Stimulated activated CD4-positive, alpha-beta T cell treated with anti-CD3 and anti-CD28 coated beads, TNF-alpha, amount 100 ng/mL, for 4 hours (primary cell): ENCODE results near the gene FMO2.
"Not testable (repeated sequence)": the region's sequence is repeated elsewhere in the genome, so short reads cannot be mapped to it uniquely, and the experiment has no call there.

Experiments
- DNase-seq, 3 experiments: peaks; one replicate each; pipeline ENCODE4 v3.0.0-alpha.2; 2020; ENCODE audit warnings: low read depth in 3 of 3

The FMO2 gene

DNA sequence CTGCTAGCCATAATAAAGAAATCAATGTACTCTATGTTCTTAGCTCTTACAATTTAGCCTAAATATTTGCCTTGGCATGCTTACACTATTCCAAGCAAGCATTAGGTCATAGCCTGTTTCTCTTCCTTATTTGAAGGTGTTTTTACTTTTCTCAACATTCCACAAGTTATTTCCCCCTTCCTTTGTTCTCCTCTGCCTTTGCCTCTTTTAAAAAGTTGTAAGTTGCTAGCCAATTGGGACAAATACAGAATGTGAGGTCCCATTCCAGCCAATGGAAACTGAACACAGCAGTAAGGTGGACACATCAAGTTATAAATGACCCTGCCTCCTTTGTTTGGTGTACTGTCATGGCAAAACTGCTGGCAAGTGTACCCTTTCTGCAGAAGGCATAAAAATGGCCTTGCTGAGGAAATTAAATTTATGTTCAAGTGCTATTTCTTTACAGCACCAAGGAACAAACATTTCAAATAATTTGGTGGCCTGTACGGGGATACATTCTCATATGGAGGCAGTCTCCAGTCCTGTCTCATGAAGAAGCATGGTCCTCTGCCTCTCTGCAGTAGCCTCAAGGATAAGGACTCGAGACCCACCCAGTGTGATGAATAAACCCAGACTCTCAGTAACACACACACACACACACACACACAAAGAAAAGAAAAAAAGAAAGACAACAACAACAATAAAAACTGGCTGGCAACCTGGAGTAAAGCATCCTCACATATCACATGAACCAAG lies 34.4 kb downstream of the FMO2 start:
- no peak for DNase-seq

DNA sequence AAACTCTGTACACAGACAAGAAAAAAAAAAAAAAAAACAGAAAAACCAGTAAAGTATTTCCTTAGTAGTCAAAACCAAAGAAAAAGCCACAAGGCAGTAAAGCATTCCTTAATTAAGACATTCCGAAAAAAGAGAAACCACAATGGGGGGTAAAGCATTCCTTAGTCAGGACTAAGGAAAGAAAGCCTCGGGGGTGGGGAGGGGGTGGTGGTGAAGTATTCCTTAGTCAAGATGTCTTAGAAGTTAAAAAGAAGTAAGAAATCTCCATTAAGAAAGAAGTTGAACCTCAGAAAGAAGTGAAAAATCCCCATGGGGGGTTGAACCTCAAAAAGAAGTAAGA lies 35.0 kb downstream of the FMO2 start:
- DNase-seq, result no peak

DNA sequence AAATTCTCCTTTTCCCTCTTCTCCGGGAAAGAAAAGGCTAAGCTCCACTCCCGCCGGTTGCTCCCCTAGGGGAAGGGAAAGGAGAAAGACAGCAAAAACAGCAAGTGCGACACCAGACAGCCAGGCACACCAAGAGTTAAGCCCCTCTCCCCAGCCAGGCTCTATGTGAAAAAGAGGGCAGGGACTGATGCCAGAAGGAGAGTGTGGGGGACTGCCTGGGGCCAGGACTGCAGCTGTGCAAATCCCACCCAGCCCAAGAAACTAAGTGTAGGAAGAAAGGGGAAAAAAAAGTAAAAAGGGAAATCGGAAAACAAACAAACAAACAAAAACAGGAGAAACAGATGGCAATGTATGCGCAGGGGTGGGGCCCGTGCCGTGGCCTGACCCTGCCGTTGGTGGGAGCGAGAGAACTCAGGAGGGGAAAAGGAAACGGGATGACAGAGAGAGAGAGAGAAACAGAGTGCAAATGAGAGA lies 35.5 kb downstream of the FMO2 start:
- DNase-seq, result no peak

DNA sequence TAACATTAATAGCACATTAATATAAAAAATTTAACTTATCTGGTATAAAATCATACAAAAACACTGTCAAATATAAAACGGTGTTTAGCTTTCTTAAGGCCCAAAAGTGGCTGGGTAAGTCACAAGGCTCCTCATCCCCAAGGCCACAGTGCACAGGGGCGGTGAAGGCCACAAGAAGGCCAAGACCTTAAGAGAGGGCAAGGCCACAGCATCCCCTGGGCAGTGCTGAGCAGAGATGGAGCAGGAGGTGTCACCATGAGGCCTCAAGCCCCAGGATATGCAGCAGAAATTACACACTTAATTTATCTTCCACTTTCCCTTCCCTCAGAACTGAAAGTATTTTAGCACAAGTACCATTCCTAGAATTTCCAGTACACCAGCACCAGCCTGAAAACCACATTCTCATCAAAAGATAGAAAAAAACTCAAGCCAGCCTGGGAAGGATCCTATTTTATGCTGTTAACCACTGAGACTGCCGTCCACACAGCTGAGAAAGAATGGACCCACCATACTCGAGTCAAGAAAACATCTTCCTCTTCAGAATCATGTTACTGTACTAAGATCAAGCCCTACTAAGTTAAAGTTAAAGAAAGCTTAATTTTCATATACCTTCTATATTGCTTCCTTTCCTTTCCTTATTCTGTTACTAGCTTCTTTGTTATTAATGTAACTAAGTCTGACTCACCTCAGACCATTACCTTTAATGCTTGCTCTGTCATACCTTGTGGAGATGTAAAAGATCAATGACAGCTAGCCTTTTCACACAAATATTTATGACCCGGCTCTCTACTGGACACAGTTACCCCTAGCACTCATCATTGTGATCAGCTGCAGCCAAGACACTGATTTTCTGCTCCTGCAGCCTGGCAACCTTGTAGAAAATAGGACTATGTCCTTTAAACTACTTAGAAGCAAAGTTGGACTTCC lies 36.8 kb downstream of the FMO2 start:
- DNase-seq, result no peak

DNA sequence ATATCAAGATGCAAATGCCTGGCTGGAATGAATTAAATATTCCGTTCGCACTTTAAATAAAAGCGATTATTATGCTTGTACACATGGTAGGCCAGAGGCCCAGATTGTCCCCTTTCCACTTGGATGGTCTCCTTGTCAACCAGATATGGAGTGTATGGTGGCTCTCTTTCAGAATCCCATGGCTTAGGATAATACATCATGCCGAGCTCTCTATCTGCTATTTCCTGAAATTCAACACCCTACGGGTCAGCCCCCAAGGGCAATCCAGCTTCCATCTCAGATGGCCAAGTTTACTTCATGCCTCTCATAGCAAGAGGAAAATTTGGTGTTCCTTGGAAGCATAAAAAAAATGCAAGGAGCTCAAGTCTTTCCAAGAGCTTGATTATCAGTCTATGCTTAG lies 37.8 kb downstream of the FMO2 start:
- DNase-seq, result no peak

DNA sequence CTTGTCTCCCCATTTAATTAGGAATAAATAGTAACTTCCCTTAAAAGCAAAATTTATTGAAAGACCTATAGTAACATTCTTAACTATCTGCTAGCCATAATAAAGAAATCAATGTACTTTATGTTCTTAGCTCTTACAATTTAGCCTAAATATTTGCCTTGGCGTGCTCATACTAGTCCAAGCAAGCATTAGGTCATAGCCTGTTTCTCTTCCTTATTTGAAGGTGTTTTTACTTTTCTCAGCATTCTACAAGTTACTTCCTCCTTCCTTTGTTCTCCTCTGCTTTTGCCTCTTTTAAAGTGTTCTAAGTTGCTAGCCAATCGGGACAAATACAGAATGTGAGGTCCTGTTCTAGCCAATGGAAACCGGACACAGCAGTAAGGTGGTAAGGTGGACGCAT lies 39.2 kb downstream of the FMO2 start:
- DNase-seq, result not testable (repeated sequence)

DNA sequence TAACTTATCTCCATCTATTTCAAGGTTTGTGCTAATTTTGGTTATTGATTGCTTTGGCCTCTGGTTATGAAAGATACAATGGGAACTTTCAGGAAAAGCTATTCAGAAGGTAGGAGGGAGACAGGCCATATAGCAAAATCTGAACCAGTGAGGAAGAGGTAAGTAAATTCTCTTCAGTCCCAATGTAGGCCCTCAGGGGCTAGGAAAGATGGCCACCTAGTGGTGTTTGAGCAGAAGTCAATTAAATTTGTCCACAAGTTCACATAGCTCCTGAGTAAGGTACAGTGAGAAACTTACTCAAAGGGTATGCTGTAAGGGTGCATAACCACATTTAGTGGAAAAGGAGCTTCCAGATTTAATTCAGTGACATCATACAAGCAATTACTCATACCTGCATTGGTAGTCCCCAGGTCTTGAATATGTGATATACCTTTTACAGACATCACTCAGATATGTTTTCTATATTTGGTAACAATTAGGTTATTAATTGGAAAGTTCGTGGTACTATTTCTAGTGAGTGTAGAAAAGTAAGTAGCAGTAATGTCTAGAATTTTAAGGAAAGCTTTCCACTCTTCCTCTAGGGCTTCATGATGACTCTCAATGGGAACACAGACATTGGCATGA lies 41.8 kb downstream of the FMO2 start:
- no peak for DNase-seq

DNA sequence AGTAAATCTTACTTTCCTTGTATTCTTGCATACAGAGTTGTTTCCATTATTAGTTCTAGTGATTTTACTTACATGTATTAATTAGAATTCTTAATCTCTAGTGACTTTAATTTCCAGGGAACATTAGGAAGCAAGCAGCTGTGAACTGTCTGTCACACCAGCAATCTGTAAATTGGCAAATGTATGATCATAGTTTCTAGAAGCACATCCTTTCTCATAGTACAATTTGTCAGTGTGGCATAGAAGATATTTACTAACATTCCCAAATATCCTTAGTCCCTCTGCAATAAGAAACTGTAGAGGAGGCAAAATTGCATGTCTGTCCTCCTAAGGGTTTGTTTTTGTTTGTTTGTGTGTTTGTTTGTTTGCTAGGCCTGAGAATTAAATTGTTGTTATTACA lies 46.2 kb downstream of the FMO2 start:
- DNase-seq, result no peak

DNA sequence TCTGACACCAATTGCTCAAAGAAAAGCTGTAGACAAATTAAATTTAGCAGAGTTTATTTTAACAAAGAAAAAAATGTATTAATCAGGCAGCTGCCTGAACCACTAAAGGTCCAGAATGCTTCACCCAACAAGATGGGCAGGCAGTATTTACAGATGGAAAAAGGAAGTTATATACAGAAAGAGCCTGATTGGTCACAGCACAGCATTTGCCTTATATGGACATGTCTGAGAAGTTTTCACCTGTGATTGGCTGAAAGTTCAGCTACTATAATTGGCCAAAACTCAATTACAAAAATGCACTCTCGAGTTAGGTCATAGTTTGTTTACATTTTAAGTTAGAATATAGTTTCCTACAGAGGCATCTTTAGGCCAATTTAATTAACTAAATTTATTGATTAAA lies 48.1 kb downstream of the FMO2 start:
- DNase-seq, result no peak

DNA sequence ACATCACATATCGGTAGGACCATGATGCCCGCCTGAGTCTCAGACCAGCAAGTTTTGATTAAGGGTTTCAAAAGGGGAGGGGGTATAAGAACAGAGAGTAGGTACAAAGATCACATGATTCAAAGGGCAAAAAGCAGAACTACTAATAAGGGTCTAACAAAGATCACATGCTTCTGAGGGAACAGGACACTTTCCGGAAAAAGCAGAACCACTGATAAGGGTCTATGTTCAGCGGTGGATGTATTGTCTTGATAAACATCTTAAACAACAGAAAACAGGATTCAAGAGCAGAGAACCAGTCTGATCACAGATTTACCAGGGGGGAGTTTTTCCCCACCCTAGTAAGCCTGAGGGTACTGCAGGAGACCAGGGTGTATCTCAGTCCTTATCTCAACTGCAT lies 51.1 kb downstream of the FMO2 start:
- not testable (repeated sequence) for DNase-seq

DNA sequence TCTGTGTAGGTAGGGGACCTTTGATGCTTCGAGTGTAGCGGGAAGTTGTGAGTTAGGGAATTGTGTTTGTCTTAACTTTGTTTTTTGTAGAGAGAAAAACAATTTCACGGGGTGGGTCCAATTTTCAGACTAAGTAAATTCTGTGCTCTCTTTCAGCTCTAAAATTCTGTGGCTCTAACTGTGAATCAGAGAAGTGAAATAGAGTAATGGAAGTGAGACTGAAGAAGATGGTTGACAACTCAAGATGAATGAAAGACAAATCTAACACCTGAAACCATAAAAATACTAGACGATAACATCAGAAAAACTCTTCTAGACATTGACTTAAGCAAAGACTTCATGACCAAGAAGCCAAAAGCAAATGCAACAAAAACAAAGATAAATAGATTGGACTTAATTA lies 58.8 kb downstream of the FMO2 start:
- no peak for DNase-seq

DNA sequence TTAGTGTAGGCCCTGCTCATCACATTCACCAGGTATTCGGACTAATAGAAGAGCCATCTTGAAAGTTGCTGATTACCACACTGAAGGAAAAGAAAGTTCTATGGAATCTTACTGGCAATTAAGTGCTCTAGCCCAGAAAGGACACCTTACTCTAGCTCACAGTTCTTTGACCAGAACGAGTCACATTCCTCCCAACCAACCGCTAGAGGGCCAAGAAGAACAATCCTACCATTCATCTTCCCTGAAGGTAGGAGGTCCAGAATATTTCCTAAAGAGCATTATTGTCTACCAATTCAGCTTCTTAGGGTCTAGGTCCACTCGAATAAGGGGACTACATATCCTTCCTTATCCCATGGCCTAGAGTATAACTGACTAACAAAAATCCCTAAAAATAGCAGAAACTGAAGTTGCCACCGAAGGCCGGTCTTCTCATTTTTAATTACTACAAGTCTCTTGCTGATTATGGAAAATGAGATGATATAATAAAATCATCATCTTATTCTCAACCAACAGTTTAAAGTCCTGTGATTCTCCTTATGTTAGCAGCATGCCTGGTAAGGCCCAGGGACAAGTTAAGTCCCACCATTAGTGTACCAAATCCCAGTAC lies 60.5 kb downstream of the FMO2 start:
- DNase-seq, result no peak

DNA sequence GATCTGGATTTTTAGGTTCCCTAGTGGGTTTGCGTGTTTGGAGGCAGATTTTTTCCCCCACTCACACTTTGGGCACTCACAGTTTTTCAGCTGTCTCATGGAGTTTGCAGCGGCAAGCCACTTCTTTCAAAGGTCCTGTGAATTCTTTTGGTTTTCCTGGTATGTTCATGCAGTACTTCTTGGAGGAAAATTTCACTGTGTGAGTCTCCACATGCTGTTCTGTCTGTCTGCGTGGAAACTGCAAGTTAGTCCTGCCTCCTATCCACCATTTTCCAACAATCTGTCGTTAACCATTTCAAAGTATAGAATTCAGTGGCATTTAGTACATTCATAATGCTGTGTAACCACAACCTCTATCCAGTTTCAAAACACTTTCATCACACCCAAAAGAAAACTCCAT lies 62.4 kb downstream of the FMO2 start:
- no peak for DNase-seq

DNA sequence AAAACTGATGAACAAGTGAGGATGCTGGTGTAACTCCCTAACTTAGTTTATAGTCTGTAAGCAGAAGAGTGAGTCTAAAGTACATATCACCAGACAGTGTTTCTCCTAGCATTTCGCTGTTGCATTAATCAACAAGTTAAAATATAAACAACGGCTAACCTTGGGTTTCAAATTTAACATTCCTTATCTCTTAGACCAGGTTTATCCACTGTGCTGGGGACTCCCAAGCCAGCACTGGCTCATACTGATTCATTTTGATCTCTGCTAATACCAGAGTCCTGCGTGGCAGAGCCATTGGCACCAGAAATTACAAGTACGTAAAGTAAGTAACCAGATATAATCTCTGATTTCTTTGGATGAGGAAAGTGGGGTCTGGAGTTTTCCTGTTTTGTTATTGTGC lies 63.2 kb downstream of the FMO2 start, which contains the start of gene FMO1:
FMO1 (plus strand) TSS at position 193 of the 400 bp plus-strand sequence. CDS start 9,594 bp downstream, outside the sequence.
- no peak for DNase-seq

DNA sequence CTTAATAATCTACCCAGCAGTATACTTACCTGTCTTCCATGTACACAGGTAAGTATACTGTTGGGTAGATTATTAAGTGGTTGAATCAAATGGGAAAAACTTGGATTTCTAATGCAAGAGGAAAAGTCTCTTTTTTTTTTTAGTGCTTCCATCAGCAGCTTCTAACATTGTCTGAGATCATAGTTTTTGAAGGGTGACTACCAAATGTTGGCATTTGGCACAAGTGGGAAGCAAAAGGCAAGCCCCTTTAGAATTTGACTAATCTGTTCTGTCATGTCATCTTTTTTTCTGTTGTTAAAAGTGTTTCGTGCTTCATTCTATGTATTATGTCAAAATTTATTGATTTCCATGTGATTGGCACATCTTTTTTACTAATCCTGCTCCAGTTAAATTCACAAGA lies 63.7 kb downstream of the FMO2 start:
- DNase-seq, result no peak

DNA sequence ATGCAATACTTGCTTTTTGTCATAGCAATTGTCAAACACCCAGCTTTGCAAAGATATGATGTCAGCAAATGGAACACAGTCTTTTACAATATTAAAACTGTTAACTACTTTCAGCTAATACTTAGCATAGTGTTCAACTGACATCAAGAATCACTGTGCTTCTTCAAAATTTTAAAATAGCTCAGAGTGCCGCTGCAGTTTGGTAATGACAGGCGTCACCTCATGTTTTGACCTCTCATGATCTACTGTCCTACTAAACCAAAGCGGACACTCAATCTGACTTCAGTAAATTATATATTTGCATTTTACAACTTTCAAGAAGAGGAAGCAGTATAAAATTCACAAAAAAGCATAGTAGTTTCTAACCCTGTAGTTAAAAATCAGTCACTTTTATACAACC lies 65.2 kb downstream of the FMO2 start:
- no peak for DNase-seq

DNA sequence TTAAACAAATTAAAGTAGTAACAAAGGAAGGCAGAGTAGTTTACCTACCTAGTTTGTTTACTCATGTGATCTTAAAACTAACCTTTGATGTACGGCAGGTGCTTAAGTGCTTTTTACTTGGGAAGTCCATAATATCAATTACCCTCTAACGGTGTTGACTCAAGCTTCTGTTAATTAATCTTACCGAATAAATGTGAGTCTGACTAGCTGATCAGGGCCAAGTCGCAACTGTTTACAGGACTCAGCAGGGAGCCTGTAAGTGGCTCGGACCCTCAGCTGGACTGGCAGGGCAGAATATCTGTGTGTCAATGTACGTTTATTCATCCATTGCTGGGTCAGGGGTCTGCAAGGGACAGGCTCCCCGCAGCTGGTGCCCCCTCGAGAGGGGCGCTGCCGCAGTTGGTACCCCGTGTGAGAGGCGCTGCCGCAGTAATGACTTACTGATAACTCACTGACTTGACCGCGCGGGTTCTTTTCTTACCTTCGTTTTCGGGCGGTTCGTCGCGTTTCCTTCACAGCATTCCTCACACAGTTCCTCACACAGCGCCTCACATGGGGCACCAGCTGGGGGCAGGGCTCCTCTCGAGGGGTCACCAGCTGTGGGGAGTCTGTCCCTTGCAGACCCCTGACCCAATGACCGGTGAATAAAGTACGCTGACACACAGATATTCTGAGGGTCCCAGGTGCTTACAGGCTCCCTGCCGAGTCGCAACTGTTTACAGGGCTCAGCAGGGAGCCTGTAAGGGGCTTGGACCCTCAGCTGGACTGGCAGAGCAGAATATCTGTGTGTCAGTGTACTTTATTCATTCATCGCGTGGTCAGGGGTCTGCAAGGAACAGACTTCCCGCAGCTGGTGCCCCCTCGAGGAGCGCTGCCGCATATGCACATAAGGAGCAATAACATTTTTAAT lies 66.2 kb downstream of the FMO2 start:
- DNase-seq, result peak in 1 of 3 experiments; percentile 3

DNA sequence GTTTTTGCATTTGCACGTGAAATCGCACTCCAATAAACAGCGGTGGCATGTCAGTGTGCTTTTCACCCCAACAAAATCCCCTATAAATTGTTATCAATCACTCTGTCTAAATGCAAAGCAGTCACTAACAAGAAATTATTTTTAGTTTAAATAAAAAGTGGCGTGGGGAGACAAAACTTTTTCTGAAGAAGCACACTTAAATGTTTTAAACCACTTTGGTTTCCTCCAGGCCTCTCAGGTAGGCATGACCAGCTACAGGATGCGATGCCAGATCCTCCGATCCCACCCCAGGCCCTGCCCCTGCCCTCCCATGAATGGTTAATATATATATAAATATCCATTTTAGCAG lies 66.8 kb downstream of the FMO2 start:
- DNase-seq, result no peak

DNA sequence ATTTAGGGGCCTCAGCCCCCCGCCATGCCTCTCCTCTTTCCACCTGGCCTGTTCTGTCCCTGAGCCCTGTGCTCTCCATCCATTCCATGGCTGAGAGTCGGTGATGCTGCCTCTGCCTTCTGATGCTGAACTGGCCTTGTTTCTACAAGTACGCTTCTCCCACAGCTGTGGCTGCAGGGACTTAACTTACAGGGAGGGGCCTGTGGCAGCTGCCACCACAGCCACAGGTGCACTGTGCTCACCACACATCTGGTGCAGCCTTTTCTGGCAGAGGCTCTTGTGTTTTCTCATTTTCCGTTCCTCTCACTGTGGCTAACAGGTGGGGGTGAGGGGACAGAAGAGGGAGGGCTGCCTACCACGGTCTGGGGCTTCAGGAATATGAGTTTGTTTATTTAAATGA lies 67.4 kb downstream of the FMO2 start:
- no peak for DNase-seq

DNA sequence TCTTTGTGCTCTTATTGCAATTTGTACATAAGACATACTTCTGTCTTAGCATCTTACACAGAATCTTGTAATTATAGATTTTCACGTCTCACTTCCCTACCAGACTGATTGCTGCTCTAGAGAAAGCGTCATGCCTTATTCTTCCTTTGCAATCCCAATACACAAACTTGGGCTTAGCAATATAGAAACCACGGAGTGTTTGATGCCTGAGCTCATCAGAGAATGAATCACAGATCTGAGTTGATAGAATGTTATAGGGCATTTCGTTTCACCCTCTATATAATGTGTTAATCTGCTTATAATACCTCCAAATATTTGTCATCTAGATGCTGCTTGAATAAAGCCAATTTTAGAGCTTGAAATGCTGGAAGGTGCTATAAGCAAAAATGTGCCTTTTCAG lies 69.8 kb downstream of the FMO2 start:
- DNase-seq, result no peak

DNA sequence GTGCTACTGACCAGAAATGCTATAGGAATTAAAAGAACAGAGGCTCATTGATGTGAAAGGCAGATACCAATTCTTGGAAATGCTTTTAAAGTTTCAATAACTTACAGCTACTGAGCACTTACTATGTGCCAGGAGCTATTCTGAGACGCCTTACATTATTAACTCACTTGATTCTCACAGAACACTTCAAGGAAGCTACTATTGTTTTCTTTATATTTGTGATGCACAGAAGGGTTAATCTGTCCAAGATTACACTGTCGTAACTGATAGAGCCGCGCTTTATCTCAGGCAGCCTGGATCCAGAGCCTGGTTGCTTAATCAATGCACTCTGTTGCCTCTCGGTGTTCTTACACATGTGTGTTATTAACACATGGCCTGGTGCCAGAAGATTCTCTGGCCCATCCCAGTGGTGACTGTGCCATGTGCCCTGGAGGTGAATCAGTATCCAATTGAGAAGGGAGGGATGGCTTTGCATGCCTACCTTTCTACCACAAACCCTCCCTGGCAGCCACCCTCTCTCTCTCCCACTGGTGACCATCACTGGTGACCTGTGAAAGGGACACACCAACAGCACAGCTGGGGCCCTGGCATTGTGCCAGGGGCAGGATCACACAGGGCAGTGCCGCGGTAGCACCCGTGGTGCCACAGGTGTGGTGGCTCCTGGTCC lies 72.0 kb downstream of the FMO2 start:
- DNase-seq, result no peak
